Neural cell (in vitro differentiated cells): Measurements from ENCODE around the gene NCAM1. TPM values are rescaled to one million over a fixed set of nuclear protein-coding genes. Genes with fewer than 3 reads are reported as not detected.

ENCODE experiments used
- H2AFZ ChIP-seq: fragments of 200-600, 300-800 bp; sonication (generic), shearing (Covaris generic); 2 replicates; pipeline ENCODE4 v1.6.0; 2014; ENCODE audit warnings: low read depth, mild to moderate bottlenecking, antibody characterized with exemption, low read length, moderate library complexity
- H3F3A ChIP-seq: fragments of 200-600 bp; shearing (Covaris generic); 2 replicates; pipeline ENCODE4 v1.6.1; 2016; ENCODE audit warnings: mild to moderate bottlenecking, moderate library complexity, mixed read lengths, antibody characterized with exemption, low read length; ENCODE audit not compliant: insufficient read depth, poor library complexity, severe bottlenecking
- H3K27ac ChIP-seq: fragments of 200-600, 300-800 bp; sonication (generic), shearing (Covaris generic); 2 replicates; pipeline ENCODE4 v1.5.1; 2014; ENCODE audit warnings: mild to moderate bottlenecking, low read length, moderate library complexity
- H3K27me3 ChIP-seq: fragments of 300-800, 200-600 bp; sonication (generic), shearing (Covaris generic); 2 replicates; pipeline ENCODE4 v1.6.0; 2014; ENCODE audit warnings: mild to moderate bottlenecking, low read depth, low read length, moderate library complexity; ENCODE audit not compliant: insufficient read depth
- H3K36me3 ChIP-seq: fragments of 300-800, 200-600 bp; sonication (generic), shearing (Covaris generic); 2 replicates; pipeline ENCODE4 v1.5.1; 2014; ENCODE audit warnings: mild to moderate bottlenecking, antibody characterized with exemption, low read length, moderate library complexity; ENCODE audit not compliant: insufficient read depth
- H3K4me2 ChIP-seq: fragments of 300-800, 200-600 bp; sonication (generic), shearing (Covaris generic); 2 replicates; pipeline ENCODE4 v1.6.0; 2014; ENCODE audit warnings: mild to moderate bottlenecking, low read length
- H3K4me3 ChIP-seq: fragments of 300-800, 200-600 bp; sonication (generic), shearing (Covaris generic); 2 replicates; pipeline ENCODE4 v1.5.1; 2014; ENCODE audit warnings: mild to moderate bottlenecking, low read length, moderate library complexity
- H3K79me2 ChIP-seq: fragments of 200-600 bp; shearing (Covaris generic); replicated peaks from 2 replicates; pipeline ENCODE4 v1.6.0; 2014; ENCODE audit warnings: mild to moderate bottlenecking, low read length, moderate library complexity; ENCODE audit not compliant: insufficient read depth
- H3K9ac ChIP-seq: fragments of 300-800, 200-600 bp; sonication (generic), shearing (Covaris generic); 2 replicates; pipeline ENCODE4 v1.6.1; 2016; ENCODE audit warnings: mild to moderate bottlenecking, low read length, mixed read lengths
- H3K9me2 ChIP-seq: fragments of 200-600 bp; shearing (Covaris generic); 2 replicates; pipeline ENCODE4 v1.6.1; 2016; ENCODE audit warnings: mild to moderate bottlenecking, low read length, mixed read lengths; ENCODE audit not compliant: insufficient read depth
- H3K9me3 ChIP-seq: fragments of 200-600, 300-800 bp; sonication (generic), shearing (Covaris generic); 2 replicates; pipeline ENCODE4 v1.6.1; 2016; ENCODE audit warnings: mild to moderate bottlenecking, mixed run types, low read length, moderate library complexity, mixed read lengths
- H4K20me1 ChIP-seq: fragments of 200-600 bp; shearing (Covaris generic); 2 replicates; pipeline ENCODE4 v1.6.1; 2016; ENCODE audit warnings: mild to moderate bottlenecking, mixed run types; ENCODE audit not compliant: insufficient read depth
- EP300 ChIP-seq: fragments of 450-650 bp; conservative IDR thresholded peaks from 2 replicates; pipeline ENCODE4 v1.6.1; 2014; ENCODE audit warnings: antibody characterized with exemption, mild to moderate bottlenecking, moderate library complexity; ENCODE audit not compliant: poor library complexity, severe bottlenecking
- EZH2 ChIP-seq: fragments of 200-600, 300-800 bp; shearing (Covaris generic), sonication (generic); IDR thresholded peaks from 2 replicates; pipeline ENCODE4 v1.6.1; 2014; ENCODE audit warnings: antibody characterized with exemption, low read length, borderline replicate concordance, mild to moderate bottlenecking; ENCODE audit not compliant: insufficient read depth, poor library complexity, severe bottlenecking
- MXI1 ChIP-seq: fragments of 450-650 bp; conservative IDR thresholded peaks from 2 replicates; pipeline ENCODE4 v1.6.1; 2014; ENCODE audit warnings: antibody characterized with exemption, mild to moderate bottlenecking; ENCODE audit not compliant: poor library complexity, severe bottlenecking
- POLR2AphosphoS5 ChIP-seq: IDR thresholded peaks from 2 replicates; pipeline ENCODE4 v1.6.1; 2012
- RAD21 ChIP-seq: fragments of 450-650 bp; conservative IDR thresholded peaks from 2 replicates; pipeline ENCODE4 v1.6.1; 2014; ENCODE audit warnings: antibody characterized with exemption, mild to moderate bottlenecking, moderate library complexity
- SMC3 ChIP-seq: fragments of 450-650 bp; conservative IDR thresholded peaks from 2 replicates; pipeline ENCODE4 v1.6.1; 2014; ENCODE audit warnings: antibody characterized with exemption, mild to moderate bottlenecking, moderate library complexity; ENCODE audit not compliant: poor library complexity
- TAF1 ChIP-seq: IDR thresholded peaks from 2 replicates; pipeline ENCODE4 v1.6.1; 2012; ENCODE audit warnings: low read depth
- polyA plus RNA-seq: library from polyadenylated mRNA; depleted of rRNA; stranded (reverse); fragments of >200 nt; gene quantifications from 2 replicates; pipeline ENCODE4 v1.2.3, GENCODE V29; 2014
- TF ChIP-seq, protein P1 (sequence below): IDR thresholded peaks from 2 replicates; pipeline ENCODE4 v1.6.1; 2012; ENCODE audit warnings: borderline replicate concordance
- TF ChIP-seq, protein P2 (sequence below): fragments of 450-650 bp; IDR thresholded peaks from 2 replicates; pipeline ENCODE4 v1.5.1; 2014; ENCODE audit warnings: antibody characterized with exemption, mild to moderate bottlenecking, moderate library complexity; ENCODE audit not compliant: poor library complexity, severe bottlenecking

NCAM1 gene
- polyA plus RNA-seq, 1 donor from 2014 or later, result 120 TPM

DNA sequence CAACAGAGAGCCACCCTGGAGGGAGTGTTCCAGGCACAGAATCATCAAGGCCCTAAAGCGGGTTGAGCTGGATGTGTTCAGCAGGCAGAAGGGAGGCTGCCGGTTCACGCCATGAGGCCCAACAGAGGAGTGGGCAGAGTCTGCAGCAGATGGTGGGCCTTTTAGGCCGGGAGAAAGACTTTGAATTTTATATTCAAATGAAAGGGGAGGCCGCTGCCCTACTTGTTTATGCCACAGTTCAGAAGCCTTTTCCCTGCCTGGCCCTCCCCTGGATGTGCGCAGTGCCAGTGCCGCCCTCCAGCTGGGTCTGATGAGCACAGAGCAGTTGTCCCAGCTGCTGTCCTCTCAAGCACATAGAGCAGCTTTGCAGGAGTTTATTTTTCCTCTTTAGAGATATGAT lies 306.3 kb downstream of the NCAM1 start:
- Histone ChIP-seq H4K20me1 (no peaks in the 10 kb centered on the region), H3K9ac (no peak overlapping the region), H3K9me3 (no peaks in the 10 kb centered on the region), H3F3A (no peaks in the 10 kb centered on the region), H3K4me3 (no peak overlapping the region), H3K9me2 (no peaks in the 10 kb centered on the region), H3K79me2 (no peaks in the 10 kb centered on the region), H3K4me2 (no peak overlapping the region), H3K36me3 (peaks cover 5% of the 10 kb centered on the region), H3K27me3 (no peaks in the 10 kb centered on the region), H3K27ac (no peak overlapping the region), H2AFZ (no peak overlapping the region)
- TF ChIP-seq POLR2AphosphoS5, result no peak
- no peak for TF ChIP-seq MXI1
- TF ChIP-seq, protein P1, sequence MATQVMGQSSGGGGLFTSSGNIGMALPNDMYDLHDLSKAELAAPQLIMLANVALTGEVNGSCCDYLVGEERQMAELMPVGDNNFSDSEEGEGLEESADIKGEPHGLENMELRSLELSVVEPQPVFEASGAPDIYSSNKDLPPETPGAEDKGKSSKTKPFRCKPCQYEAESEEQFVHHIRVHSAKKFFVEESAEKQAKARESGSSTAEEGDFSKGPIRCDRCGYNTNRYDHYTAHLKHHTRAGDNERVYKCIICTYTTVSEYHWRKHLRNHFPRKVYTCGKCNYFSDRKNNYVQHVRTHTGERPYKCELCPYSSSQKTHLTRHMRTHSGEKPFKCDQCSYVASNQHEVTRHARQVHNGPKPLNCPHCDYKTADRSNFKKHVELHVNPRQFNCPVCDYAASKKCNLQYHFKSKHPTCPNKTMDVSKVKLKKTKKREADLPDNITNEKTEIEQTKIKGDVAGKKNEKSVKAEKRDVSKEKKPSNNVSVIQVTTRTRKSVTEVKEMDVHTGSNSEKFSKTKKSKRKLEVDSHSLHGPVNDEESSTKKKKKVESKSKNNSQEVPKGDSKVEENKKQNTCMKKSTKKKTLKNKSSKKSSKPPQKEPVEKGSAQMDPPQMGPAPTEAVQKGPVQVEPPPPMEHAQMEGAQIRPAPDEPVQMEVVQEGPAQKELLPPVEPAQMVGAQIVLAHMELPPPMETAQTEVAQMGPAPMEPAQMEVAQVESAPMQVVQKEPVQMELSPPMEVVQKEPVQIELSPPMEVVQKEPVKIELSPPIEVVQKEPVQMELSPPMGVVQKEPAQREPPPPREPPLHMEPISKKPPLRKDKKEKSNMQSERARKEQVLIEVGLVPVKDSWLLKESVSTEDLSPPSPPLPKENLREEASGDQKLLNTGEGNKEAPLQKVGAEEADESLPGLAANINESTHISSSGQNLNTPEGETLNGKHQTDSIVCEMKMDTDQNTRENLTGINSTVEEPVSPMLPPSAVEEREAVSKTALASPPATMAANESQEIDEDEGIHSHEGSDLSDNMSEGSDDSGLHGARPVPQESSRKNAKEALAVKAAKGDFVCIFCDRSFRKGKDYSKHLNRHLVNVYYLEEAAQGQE, result no peak
- no peak for TF ChIP-seq RAD21
- TF ChIP-seq EZH2, result no peak
- TF ChIP-seq EP300, result no peak
- TF ChIP-seq, protein P2, sequence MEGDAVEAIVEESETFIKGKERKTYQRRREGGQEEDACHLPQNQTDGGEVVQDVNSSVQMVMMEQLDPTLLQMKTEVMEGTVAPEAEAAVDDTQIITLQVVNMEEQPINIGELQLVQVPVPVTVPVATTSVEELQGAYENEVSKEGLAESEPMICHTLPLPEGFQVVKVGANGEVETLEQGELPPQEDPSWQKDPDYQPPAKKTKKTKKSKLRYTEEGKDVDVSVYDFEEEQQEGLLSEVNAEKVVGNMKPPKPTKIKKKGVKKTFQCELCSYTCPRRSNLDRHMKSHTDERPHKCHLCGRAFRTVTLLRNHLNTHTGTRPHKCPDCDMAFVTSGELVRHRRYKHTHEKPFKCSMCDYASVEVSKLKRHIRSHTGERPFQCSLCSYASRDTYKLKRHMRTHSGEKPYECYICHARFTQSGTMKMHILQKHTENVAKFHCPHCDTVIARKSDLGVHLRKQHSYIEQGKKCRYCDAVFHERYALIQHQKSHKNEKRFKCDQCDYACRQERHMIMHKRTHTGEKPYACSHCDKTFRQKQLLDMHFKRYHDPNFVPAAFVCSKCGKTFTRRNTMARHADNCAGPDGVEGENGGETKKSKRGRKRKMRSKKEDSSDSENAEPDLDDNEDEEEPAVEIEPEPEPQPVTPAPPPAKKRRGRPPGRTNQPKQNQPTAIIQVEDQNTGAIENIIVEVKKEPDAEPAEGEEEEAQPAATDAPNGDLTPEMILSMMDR, result no peak
- no peak for TF ChIP-seq TAF1
- no peak for TF ChIP-seq SMC3

DNA sequence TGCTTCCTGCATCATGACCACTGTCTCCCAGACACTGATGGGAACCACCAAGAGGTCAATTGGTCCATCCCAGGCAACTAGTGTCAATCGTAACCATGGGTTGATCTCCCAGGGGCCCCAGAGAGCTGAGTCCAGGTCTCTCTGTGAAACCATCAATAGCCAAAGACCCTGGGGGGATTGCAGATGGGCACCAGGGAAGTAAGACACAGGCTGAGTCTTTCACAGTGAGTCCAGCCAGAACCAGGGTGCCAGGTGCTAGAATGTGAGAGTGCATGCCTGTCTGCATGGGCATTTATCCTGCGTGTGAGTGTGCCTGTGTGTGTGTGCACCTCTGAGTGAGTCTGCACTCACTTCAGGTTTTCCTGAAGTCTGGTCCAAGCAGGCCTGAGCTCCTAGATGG lies 307.9 kb downstream of the NCAM1 start:
- H3K79me2 ChIP-seq, result no peaks in the 10 kb centered on the region
- no peak overlapping the region for H3K9ac ChIP-seq
- H3K36me3 ChIP-seq, result no peaks in the 10 kb centered on the region
- no peak overlapping the region for H2AFZ ChIP-seq
- H4K20me1 ChIP-seq, result no peaks in the 10 kb centered on the region
- H3K4me3 ChIP-seq, result no peak overlapping the region
- no peaks in the 10 kb centered on the region for H3K9me3 ChIP-seq
- H3F3A ChIP-seq, result no peaks in the 10 kb centered on the region
- no peaks in the 10 kb centered on the region for H3K27me3 ChIP-seq
- H3K27ac ChIP-seq, result no peak overlapping the region
- H3K4me2 ChIP-seq, result no peak overlapping the region
- TF ChIP-seq EZH2 (no peak), RAD21 (no peak), EP300 (no peak)
- TF ChIP-seq, protein P2, result no peak
- no peaks in the 10 kb centered on the region for H3K9me2 ChIP-seq
